HEK293 (cell line): ENCODE results near the gene C17orf67.

Experiments used
- GFI1B ChIP-seq: fragments of 450-650 bp; formaldehyde crosslinking; IDR thresholded peaks from 2 replicates; pipeline ENCODE4 v1.5.1; 2016; ENCODE audit warnings: missing biosample characterization, missing genetic modification characterization
- TF ChIP-seq, protein P1 (sequence below): fragments of 450-650 bp; formaldehyde crosslinking; IDR thresholded peaks from 2 replicates; pipeline ENCODE4 v1.5.1; 2016; ENCODE audit warnings: missing biosample characterization, missing genetic modification characterization

DNA sequence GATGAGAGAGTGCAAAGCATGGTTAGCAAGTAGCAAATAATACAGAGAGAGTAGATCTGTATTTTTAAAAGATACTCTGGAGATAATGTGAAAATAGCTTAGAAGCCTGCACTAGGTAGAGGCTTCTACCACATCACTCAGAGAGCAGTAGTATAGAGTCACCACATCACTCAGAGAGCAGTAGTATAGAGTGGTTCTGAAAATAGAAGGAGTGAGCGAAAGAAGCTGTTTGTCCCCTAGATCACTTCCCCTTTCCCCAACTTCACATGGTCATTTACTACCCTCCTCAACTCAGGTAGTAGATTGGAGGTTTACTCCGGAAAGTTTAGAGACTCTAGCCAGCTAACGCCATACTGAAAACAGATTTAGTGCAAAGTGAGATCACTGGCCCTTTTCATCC is 17.3 kb upstream of the C17orf67 start:
- TF ChIP-seq, protein P1, sequence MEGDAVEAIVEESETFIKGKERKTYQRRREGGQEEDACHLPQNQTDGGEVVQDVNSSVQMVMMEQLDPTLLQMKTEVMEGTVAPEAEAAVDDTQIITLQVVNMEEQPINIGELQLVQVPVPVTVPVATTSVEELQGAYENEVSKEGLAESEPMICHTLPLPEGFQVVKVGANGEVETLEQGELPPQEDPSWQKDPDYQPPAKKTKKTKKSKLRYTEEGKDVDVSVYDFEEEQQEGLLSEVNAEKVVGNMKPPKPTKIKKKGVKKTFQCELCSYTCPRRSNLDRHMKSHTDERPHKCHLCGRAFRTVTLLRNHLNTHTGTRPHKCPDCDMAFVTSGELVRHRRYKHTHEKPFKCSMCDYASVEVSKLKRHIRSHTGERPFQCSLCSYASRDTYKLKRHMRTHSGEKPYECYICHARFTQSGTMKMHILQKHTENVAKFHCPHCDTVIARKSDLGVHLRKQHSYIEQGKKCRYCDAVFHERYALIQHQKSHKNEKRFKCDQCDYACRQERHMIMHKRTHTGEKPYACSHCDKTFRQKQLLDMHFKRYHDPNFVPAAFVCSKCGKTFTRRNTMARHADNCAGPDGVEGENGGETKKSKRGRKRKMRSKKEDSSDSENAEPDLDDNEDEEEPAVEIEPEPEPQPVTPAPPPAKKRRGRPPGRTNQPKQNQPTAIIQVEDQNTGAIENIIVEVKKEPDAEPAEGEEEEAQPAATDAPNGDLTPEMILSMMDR (tag by site-specific recombination): no peak
- TF ChIP-seq GFI1B (tag by site-specific recombination): no peak
